Neural progenitor cell (in vitro differentiated cells): ENCODE measurements around the gene BFSP1. TPM values are rescaled to one million over a fixed set of nuclear protein-coding genes. Genes with fewer than 3 reads are reported as not detected.

Experiments used
- DNase-seq: peaks from one replicate; pipeline ENCODE4 v3.0.0-alpha.2; 2016; ENCODE audit warnings: low spot score
- H2AFZ ChIP-seq: fragments of 200-600 bp; sonication (generic); replicated peaks from 2 replicates; pipeline ENCODE4 v1.6.1; 2016; ENCODE audit warnings: antibody characterized with exemption
- H3F3A ChIP-seq: fragments of 200-600 bp; sonication (generic); 2 replicates; pipeline ENCODE4 v1.6.1; 2016; ENCODE audit warnings: antibody characterized with exemption, low read depth
- H3K27ac ChIP-seq: fragments of 200-600 bp; sonication (generic); 2 replicates; pipeline ENCODE4 v1.5.1; 2016; ENCODE audit warnings: mild to moderate bottlenecking
- H3K27me3 ChIP-seq: fragments of 200-600 bp; sonication (generic); 2 replicates; pipeline ENCODE4 v1.6.1; 2016; ENCODE audit warnings: mild to moderate bottlenecking, moderate library complexity
- H3K36me3 ChIP-seq: fragments of 200-600 bp; sonication (generic); 2 replicates; pipeline ENCODE4 v1.5.1; 2016
- H3K4me1 ChIP-seq: fragments of 200-600 bp; sonication (generic); 2 replicates; pipeline ENCODE4 v1.6.1; 2016; ENCODE audit warnings: mixed run types
- H3K4me2 ChIP-seq: fragments of 200-600 bp; sonication (generic); 2 replicates; pipeline ENCODE4 v1.6.1; 2016
- H3K4me3 ChIP-seq: fragments of 200-600 bp; sonication (generic); 2 replicates; pipeline ENCODE4 v1.5.1; 2016
- H3K79me2 ChIP-seq: fragments of 200-600 bp; sonication (generic); 2 replicates; pipeline ENCODE4 v1.6.1; 2016; ENCODE audit warnings: low read depth
- H3K9ac ChIP-seq: fragments of 200-600 bp; sonication (generic); 2 replicates; pipeline ENCODE4 v1.6.1; 2016
- H3K9me3 ChIP-seq: fragments of 200-600 bp; sonication (generic); 2 replicates; pipeline ENCODE4 v1.5.1; 2016; ENCODE audit warnings: low read depth
- H4K20me1 ChIP-seq: fragments of 200-600 bp; sonication (generic); 2 replicates; pipeline ENCODE4 v1.6.1; 2016; ENCODE audit warnings: low read depth
- H3K27ac Mint-ChIP-seq: 3 replicates; pipeline ENCODE4 v1.8.0; 2021; ENCODE audit warnings: mixed read lengths
- H3K27me3 Mint-ChIP-seq: 2 replicates; pipeline ENCODE4 v1.8.0; 2022; ENCODE audit warnings: low read depth, mild to moderate bottlenecking, inconsistent platforms, moderate library complexity, mixed read lengths; ENCODE audit not compliant: insufficient read depth
- H3K36me3 Mint-ChIP-seq: 3 replicates; pipeline ENCODE4 v1.8.0; 2021; ENCODE audit warnings: mixed read lengths
- H3K4me1 Mint-ChIP-seq: 3 replicates; pipeline ENCODE4 v1.8.0; 2021; ENCODE audit warnings: mixed read lengths
- H3K4me3 Mint-ChIP-seq: 3 replicates; pipeline ENCODE4 v1.8.0; 2021; ENCODE audit warnings: mild to moderate bottlenecking, moderate library complexity, mixed read lengths
- H3K9me3 Mint-ChIP-seq: 3 replicates; pipeline ENCODE4 v1.8.0; 2020; ENCODE audit warnings: mixed read lengths
- CTCF ChIP-seq: fragments of 200-600 bp; sonication (generic); IDR thresholded peaks from 2 replicates; pipeline ENCODE4 v1.5.1; 2017; ENCODE audit warnings: antibody characterized with exemption, mild to moderate bottlenecking
- EZH2 ChIP-seq: fragments of 200-600 bp; sonication (generic); IDR thresholded peaks from 2 replicates; pipeline ENCODE4 v1.6.1; 2017; ENCODE audit warnings: antibody characterized with exemption, mild to moderate bottlenecking, moderate library complexity
- EZH2phosphoT487 ChIP-seq: fragments of 200-600 bp; sonication (generic); IDR thresholded peaks from 2 replicates; pipeline ENCODE4 v1.6.1; 2017; ENCODE audit warnings: antibody characterized with exemption
- total RNA-seq: library from RNA; depleted of rRNA; stranded (reverse); fragments of >200 nt; gene quantifications from 2 replicates; pipeline ENCODE4 v1.2.3, GENCODE V29; 2015; ENCODE audit warnings: low replicate concordance

Gene BFSP1
- total RNA-seq, 1 donor from 2014 or later = not detected

GRCh38 chr20:17565169-17565845, 34.1 kb upstream of the BFSP1 start:
- no peaks in the 10 kb centered on the region for H3K36me3 ChIP-seq
- Mint-ChIP-seq H3K27ac (no peak overlapping the region), H3K27me3 (peaks cover 4% of the 10 kb centered on the region), H3K9me3 (peaks cover under 1% of the 10 kb centered on the region), H3K4me3 (no peak overlapping the region), H3K36me3 (no peaks in the 10 kb centered on the region), H3K4me1 (peaks cover 5% of the 10 kb centered on the region)
- TF ChIP-seq EZH2 (no peak), EZH2phosphoT487 (no peak), CTCF (no peak)
- H3K9ac ChIP-seq = no peak overlapping the region
- no peak overlapping the region for H3K4me2 ChIP-seq
- H3K4me1 ChIP-seq = no peaks in the 10 kb centered on the region
- DNase-seq = no peak
- H3K4me3 ChIP-seq = no peak overlapping the region
- H3F3A ChIP-seq = peaks cover 21% of the 10 kb centered on the region
- H3K27me3 ChIP-seq = peaks cover 12% of the 10 kb centered on the region
- no peaks in the 10 kb centered on the region for H3K9me3 ChIP-seq
- no peak overlapping the region for H2AFZ ChIP-seq
- no peaks in the 10 kb centered on the region for H4K20me1 ChIP-seq
- no peak overlapping the region for H3K27ac ChIP-seq
- H3K79me2 ChIP-seq = no peaks in the 10 kb centered on the region

GRCh38 chr20:17562804-17563305, 31.7 kb upstream of the BFSP1 start:
- no peak overlapping the region for H3K9ac ChIP-seq
- H3K27me3 ChIP-seq = peaks cover 2% of the 10 kb centered on the region
- peaks cover 1% of the 10 kb centered on the region for H3K9me3 Mint-ChIP-seq
- H2AFZ ChIP-seq = no peak overlapping the region
- DNase-seq = no peak
- no peaks in the 10 kb centered on the region for H3K36me3 ChIP-seq
- H4K20me1 ChIP-seq = no peaks in the 10 kb centered on the region
- no peaks in the 10 kb centered on the region for H3K79me2 ChIP-seq
- no peaks in the 10 kb centered on the region for H3K27me3 Mint-ChIP-seq
- H3K4me1 Mint-ChIP-seq = peaks cover 14% of the 10 kb centered on the region
- no peak overlapping the region for H3K4me3 ChIP-seq
- TF ChIP-seq EZH2phosphoT487 = no peak
- TF ChIP-seq CTCF = no peak
- no peak for TF ChIP-seq EZH2
- no peak overlapping the region for H3K4me2 ChIP-seq
- H3F3A ChIP-seq = peaks cover under 1% of the 10 kb centered on the region
- no peaks in the 10 kb centered on the region for H3K36me3 Mint-ChIP-seq
- no peaks in the 10 kb centered on the region for H3K9me3 ChIP-seq
- no peak overlapping the region for H3K27ac ChIP-seq
- H3K4me1 ChIP-seq = no peaks in the 10 kb centered on the region
- H3K27ac Mint-ChIP-seq = no peak overlapping the region
- H3K4me3 Mint-ChIP-seq = no peak overlapping the region

- H3F3A ChIP-seq = no peaks in the 10 kb centered on the region
- H3K27ac ChIP-seq = no peak overlapping the region
- no peaks in the 10 kb centered on the region for H3K79me2 ChIP-seq
- H2AFZ ChIP-seq = no peak overlapping the region
- H3K4me3 ChIP-seq = no peak overlapping the region
- Mint-ChIP-seq H3K36me3 (no peaks in the 10 kb centered on the region), H3K4me3 (no peak overlapping the region), H3K27ac (no peak overlapping the region), H3K4me1 (peaks cover 22% of the 10 kb centered on the region), H3K27me3 (no peaks in the 10 kb centered on the region), H3K9me3 (peaks cover 1% of the 10 kb centered on the region)
- no peak overlapping the region for H3K4me2 ChIP-seq
- H3K27me3 ChIP-seq = no peaks in the 10 kb centered on the region
- DNase-seq = no peak
- no peak for TF ChIP-seq CTCF
- no peak for TF ChIP-seq EZH2
- no peak for TF ChIP-seq EZH2phosphoT487
- H3K9me3 ChIP-seq = no peaks in the 10 kb centered on the region
- H3K9ac ChIP-seq = no peak overlapping the region
- H4K20me1 ChIP-seq = no peaks in the 10 kb centered on the region
- peaks cover 5% of the 10 kb centered on the region for H3K4me1 ChIP-seq
- no peaks in the 10 kb centered on the region for H3K36me3 ChIP-seq
Measured at GRCh38 chr20:17560344-17561074, 29.3 kb upstream of the BFSP1 start.
